Kidney epithelial cell (primary cell): ENCODE data around the gene DUSP6. TPM values are rescaled to one million over a fixed set of nuclear protein-coding genes. Genes with fewer than 3 reads are reported as not detected.

ENCODE experiments used
- DNase-seq: peaks from one replicate; pipeline ENCODE4 v3.0.0-alpha.2; 2010; ENCODE audit warnings: low read depth
- H3K27me3 ChIP-seq: 2 replicates; pipeline ENCODE4 v1.6.0; 2011; ENCODE audit warnings: low read length; ENCODE audit not compliant: control insufficient read depth, insufficient read depth
- H3K36me3 ChIP-seq: 2 replicates; pipeline ENCODE4 v1.5.1; 2011; ENCODE audit warnings: low read length; ENCODE audit not compliant: control insufficient read depth, insufficient read depth
- H3K4me3 ChIP-seq: 2 replicates; pipeline ENCODE4 v1.5.1; 2011; ENCODE audit warnings: low read depth, mild to moderate bottlenecking, control low read depth, low read length
- CTCF ChIP-seq: IDR thresholded peaks from 2 replicates; pipeline ENCODE4 v1.5.1; 2011; ENCODE audit warnings: mild to moderate bottlenecking, moderate library complexity, low read length, control low read depth, inconsistent platforms; ENCODE audit not compliant: insufficient read depth, poor library complexity, severe bottlenecking
- total RNA-seq: library from RNA; depleted of rRNA; stranded (reverse); fragments of >200 nt; gene quantifications from 2 replicates; pipeline ENCODE4 v1.2.3, GENCODE V29; 2015

DUSP6 gene
- total RNA-seq, 1 donor from 2014 or later: 43.1 TPM

GRCh38 chr12:89370850-89371249, 18.5 kb upstream of the DUSP6 start:
- H3K36me3 ChIP-seq: no peaks in the 10 kb centered on the region
- DNase-seq: peak; percentile 74
- no peak for TF ChIP-seq CTCF

GRCh38 chr12:89370421-89370831, 18.1 kb upstream of the DUSP6 start:
- DNase-seq: no peak
- no peaks in the 10 kb centered on the region for H3K36me3 ChIP-seq
- H3K4me3 ChIP-seq: no peak overlapping the region
- TF ChIP-seq CTCF: no peak
- no peaks in the 10 kb centered on the region for H3K27me3 ChIP-seq

More at GRCh38 chr12:89370850-89371249, 18.5 kb upstream of the DUSP6 start:
- H3K4me3 ChIP-seq: no peak overlapping the region
- H3K27me3 ChIP-seq: no peaks in the 10 kb centered on the region

- no peak for DNase-seq
- TF ChIP-seq CTCF: no peak
- H3K27me3 ChIP-seq: no peaks in the 10 kb centered on the region
These were observed 16.9 kb upstream of the DUSP6 start for GRCh38 chr12:89369166-89369565.

GRCh38 chr12:89368391-89368790, 16.1 kb upstream of the DUSP6 start:
- no peak for DNase-seq
- Histone ChIP-seq H3K36me3 (no peaks in the 10 kb centered on the region), H3K27me3 (no peaks in the 10 kb centered on the region), H3K4me3 (no peak overlapping the region)
- TF ChIP-seq CTCF: no peak

More at GRCh38 chr12:89369166-89369565, 16.9 kb upstream of the DUSP6 start:
- H3K4me3 ChIP-seq: no peak overlapping the region
- H3K36me3 ChIP-seq: no peaks in the 10 kb centered on the region

- H3K36me3 ChIP-seq: no peaks in the 10 kb centered on the region
- no peak for DNase-seq
- no peaks in the 10 kb centered on the region for H3K27me3 ChIP-seq
- H3K4me3 ChIP-seq: no peak overlapping the region
- no peak for TF ChIP-seq CTCF
These were observed 14.5 kb upstream of the DUSP6 start for GRCh38 chr12:89366676-89367364.

- no peak for TF ChIP-seq CTCF
- H3K36me3 ChIP-seq: no peaks in the 10 kb centered on the region
- no peak for DNase-seq
- no peaks in the 10 kb centered on the region for H3K27me3 ChIP-seq
- H3K4me3 ChIP-seq: no peak overlapping the region
These were observed 12.3 kb upstream of the DUSP6 start for GRCh38 chr12:89364631-89365030.
